Measurements from ENCODE around the gene RSU1.

DNA sequence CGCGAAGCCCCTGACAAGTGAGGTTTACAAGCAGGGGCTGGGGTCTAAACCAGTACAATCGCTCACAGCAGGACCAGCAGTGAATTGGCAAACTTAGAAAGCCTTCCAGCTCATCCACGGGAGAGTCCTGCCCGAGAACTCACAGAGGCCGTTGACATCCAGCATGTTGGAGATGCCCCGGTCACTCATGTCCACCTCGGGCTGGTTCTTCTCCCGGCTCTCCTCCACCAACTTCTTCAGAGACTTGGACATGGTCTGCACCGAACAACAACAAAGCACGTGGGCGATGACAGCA lies 447 bp downstream of the RSU1 start:
- TF ChIP-seq JUN (IDR thresholded peaks at IDR 0.05) (no peak), SMC3 (IDR thresholded peaks at IDR 0.05) (no peak), POLR2A (IDR thresholded peaks at IDR 0.05; ENCODE audit: low read length) (no peak), HOXA7 (CRISPR knock-in tag; IDR thresholded peaks at IDR 0.05) (no peak), HDAC2 (IDR thresholded peaks at IDR 0.05) (no peak), CEBPB (IDR thresholded peaks at IDR 0.05) (no peak), RCOR1 (IDR thresholded peaks at IDR 0.05; ENCODE audit: low read depth, low read length) (no peak), EHMT2 (IDR thresholded peaks at IDR 0.05; ENCODE audit: low read depth) (no peak), MAZ (IDR thresholded peaks at IDR 0.05; ENCODE audit: borderline replicate concordance, low read depth, low read length) (no peak)
- TF ChIP-seq, protein P1, sequence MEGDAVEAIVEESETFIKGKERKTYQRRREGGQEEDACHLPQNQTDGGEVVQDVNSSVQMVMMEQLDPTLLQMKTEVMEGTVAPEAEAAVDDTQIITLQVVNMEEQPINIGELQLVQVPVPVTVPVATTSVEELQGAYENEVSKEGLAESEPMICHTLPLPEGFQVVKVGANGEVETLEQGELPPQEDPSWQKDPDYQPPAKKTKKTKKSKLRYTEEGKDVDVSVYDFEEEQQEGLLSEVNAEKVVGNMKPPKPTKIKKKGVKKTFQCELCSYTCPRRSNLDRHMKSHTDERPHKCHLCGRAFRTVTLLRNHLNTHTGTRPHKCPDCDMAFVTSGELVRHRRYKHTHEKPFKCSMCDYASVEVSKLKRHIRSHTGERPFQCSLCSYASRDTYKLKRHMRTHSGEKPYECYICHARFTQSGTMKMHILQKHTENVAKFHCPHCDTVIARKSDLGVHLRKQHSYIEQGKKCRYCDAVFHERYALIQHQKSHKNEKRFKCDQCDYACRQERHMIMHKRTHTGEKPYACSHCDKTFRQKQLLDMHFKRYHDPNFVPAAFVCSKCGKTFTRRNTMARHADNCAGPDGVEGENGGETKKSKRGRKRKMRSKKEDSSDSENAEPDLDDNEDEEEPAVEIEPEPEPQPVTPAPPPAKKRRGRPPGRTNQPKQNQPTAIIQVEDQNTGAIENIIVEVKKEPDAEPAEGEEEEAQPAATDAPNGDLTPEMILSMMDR (IDR thresholded peaks at IDR 0.05) = no peak
- TF ChIP-seq, protein P2, sequence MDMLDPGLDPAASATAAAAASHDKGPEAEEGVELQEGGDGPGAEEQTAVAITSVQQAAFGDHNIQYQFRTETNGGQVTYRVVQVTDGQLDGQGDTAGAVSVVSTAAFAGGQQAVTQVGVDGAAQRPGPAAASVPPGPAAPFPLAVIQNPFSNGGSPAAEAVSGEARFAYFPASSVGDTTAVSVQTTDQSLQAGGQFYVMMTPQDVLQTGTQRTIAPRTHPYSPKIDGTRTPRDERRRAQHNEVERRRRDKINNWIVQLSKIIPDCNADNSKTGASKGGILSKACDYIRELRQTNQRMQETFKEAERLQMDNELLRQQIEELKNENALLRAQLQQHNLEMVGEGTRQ (IDR thresholded peaks at IDR 0.05) = no peak
- TF ChIP-seq, protein P3, sequence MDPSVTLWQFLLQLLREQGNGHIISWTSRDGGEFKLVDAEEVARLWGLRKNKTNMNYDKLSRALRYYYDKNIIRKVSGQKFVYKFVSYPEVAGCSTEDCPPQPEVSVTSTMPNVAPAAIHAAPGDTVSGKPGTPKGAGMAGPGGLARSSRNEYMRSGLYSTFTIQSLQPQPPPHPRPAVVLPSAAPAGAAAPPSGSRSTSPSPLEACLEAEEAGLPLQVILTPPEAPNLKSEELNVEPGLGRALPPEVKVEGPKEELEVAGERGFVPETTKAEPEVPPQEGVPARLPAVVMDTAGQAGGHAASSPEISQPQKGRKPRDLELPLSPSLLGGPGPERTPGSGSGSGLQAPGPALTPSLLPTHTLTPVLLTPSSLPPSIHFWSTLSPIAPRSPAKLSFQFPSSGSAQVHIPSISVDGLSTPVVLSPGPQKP (IDR thresholded peaks at IDR 0.05; ENCODE audit: low read depth, low read length) = no peak
- TF ChIP-seq, protein P4, sequence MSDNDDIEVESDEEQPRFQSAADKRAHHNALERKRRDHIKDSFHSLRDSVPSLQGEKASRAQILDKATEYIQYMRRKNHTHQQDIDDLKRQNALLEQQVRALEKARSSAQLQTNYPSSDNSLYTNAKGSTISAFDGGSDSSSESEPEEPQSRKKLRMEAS (IDR thresholded peaks at IDR 0.05) = no peak; the same call in 1 of the 2 replicates

Measured in A549 (cell line).